ENCODE measurements around the gene RAMP1.

The RAMP1 gene

DNA sequence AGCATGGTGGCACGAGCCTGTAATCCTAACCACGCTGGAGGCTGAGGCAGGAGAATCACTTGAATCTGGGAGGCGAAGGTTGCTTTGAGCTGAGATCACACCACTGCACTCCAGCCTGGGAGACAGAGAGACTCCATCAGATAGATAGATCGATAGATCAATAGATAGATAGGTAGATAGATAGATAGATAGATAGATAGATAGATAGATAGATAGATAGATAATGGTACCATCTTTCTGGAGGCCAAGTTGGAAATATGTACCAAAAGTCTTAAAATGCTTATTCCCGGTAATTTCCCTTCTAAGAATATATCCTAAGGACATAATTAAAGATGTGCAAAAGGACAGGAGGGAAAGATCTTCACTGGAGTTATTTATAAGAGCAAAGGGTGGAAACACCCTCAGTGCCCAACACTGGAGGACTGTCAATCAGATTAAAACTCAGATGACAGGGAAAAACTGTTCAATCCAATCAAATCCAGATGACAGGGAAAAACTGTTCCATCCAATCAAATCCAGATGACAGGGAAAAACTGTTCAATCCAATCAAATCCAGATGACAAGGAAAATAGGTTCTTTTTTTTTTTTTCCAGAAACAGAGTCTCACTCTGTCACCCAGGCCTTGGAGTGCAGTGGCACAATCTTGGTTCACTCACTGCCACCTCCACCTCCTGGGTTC, 58.4 kb downstream of the RAMP1 start:
- no peak for DNase-seq (ENCODE audit: low read depth in 2 of 2)

GRCh38 chr2:237919593-237919992, 60.2 kb downstream of the RAMP1 start:
- DNase-seq (ENCODE audit: low read depth in 2 of 2) = no peak

- no peak for DNase-seq (ENCODE audit: low read depth in 2 of 2)
Observed at GRCh38 chr2:237920673-237921072, 61.2 kb downstream of the RAMP1 start.

DNA sequence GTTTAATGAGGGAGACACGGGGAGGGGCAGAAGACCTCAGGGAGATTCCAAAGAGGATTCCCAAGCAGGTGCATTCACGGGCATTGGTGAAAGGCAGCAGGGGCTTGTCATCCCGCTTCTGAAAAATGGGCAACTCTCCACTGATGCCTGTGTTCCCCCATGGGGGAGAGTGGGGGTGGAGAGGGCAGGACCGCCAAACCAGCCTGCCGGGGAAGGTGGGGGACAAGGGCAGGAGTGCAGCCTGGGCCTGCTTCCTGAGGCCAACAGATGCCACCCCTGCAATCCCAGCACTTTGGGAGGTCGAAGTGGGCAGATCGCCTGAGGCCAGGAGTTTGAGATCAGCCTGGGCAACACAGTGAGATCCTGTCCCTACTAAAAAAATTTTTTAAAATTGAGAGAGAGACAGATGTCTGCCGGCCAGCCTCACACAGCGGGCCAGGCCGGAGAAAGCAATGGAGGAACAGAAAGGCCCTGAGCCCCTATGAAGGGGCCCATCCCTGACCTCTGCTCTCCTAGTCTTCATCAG, 62.6 kb downstream of the RAMP1 start:
- DNase-seq (ENCODE audit: low read depth in 2 of 2) = no peak

- no peak for DNase-seq (ENCODE audit: low read depth in 2 of 2)
Observed at GRCh38 chr2:237922641-237923361, 63.4 kb downstream of the RAMP1 start.

GRCh38 chr2:237923481-237924163, 64.2 kb downstream of the RAMP1 start:
- DNase-seq (ENCODE audit: low read depth in 2 of 2) = peak; percentile 72 to 81

DNA sequence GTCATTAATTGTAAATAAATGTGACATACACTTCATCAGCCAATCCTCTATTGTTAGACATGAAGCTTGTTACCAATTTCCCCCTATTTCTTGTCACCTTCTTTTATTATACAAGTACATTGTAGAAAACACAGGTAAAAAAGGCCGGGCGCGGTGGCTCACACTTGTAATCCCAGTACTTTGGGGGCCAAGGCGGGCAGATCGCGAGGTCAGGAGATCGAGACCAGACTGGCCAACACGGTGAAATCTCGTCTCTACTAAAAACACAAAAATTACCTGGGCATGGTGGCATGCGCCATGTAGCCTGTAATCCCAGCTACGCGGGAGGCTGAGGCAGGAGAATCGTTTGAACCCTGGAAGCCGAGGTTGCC, 64.7 kb downstream of the RAMP1 start:
- no peak for DNase-seq (ENCODE audit: low read depth in 2 of 2)

DNA sequence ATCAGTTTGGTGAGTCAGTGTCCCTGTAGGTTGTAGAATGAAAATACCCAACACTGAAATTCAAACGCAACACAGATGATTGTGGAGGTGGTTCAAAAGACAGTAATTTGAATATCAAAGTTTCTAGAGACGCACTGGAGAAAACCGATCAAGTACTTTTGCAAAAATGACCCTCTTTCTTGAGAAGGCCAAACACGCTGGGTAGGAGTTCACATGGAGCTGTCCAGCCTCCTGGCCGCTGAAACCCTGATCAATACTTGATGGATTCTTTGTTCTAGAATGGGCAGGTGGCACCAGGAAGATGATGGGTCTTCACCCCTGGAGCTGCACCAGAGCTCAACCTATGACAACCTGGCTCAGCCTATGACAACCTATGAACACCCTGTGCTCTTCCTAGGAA, 67.7 kb downstream of the RAMP1 start:
- DNase-seq (ENCODE audit: low read depth in 2 of 2) = no peak

DNA sequence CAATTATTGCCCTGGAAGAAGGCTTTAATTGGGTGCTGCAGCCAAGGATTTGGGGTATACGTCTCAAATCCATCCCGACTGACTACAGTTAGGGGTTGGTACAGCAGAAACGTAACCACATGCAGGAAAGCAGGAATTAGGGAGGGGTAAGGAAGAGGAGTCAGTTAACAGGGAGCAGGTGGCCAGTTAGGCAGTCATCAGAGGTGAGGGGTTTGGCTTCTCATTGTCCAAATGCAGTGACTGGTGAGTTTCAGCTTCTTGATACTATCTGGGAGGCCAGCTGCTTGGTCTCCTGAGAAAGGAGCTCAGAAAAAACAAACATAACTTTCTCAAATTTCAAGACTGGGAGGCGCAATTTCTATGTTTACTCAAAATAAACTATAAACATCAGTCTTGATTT, 68.6 kb downstream of the RAMP1 start:
- DNase-seq (ENCODE audit: low read depth in 2 of 2) = no peak

- DNase-seq (ENCODE audit: low read depth in 2 of 2) = no peak
Observed at GRCh38 chr2:237929979-237930378, 70.6 kb downstream of the RAMP1 start.

DNA sequence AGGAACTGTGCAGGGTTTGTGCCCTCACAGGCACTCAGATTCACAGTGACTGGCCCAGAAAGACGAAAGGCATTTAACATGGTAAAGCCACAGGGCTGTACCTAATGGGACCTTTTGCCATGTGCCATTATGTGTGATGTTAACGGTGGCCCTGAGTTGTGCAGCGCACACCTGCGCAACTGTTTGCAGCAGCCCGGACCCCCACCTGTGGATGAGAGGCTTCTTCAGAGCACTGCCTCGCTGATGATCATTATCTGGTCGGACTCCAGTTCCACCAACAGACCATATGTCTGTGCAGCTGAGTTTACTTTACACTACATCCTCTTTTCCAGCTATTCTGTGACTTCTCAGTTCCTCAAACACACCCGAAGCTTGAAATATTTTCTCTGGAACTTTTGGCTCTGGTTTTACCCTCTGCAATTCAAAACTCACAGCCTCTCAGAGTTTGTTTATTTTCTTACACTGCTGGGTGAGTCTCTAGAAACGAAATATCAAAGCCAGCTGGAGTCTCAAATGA, 71.8 kb downstream of the RAMP1 start:
- no peak for DNase-seq (ENCODE audit: low read depth in 2 of 2)

DNA sequence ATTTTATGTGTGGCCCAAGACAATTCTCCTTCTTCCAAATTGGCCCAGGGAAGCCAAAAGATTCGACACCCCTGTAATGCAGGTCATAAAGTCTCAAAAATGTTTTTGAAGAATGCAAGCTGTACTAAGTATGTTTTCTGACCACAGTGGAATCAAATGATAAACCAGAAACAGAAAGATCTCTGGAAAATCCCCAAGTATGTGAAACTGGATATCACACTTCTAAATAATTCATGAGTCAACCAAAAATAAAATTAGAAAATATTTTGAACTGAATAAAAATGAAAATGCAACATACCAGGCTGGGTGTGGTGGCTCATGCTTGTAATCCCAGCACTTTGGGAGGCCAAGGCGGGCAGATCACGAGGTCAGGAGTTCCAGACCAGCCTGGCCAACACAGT, 73.3 kb downstream of the RAMP1 start:
- DNase-seq (ENCODE audit: low read depth in 2 of 2) = no peak

DNA sequence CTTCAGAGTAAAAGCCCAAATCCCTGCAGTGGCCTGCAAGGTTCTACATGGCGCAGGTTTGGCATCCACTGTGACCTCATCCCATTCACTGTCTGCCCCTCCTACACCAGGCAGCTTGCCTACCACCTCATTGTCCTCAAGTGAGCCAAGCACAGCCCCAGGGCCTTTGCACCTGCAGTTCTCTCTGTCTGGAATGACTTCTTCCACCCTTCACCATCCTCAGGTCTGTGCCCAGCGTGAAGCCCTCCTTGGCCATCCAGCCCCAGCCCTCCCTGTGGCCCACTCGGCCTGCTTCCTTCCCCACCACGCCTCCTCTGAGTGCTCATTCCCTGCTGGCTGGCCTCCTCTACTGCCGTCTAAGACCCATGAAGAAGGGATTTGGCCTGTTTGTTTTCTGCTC, 74.8 kb downstream of the RAMP1 start:
- no peak for DNase-seq (ENCODE audit: low read depth in 2 of 2)

- no peak for DNase-seq (ENCODE audit: low read depth in 2 of 2)
Observed at GRCh38 chr2:237935740-237936452, 76.5 kb downstream of the RAMP1 start.

- no peak for DNase-seq (ENCODE audit: low read depth in 2 of 2)
Observed at GRCh38 chr2:237939251-237939650, 79.8 kb downstream of the RAMP1 start.

DNA sequence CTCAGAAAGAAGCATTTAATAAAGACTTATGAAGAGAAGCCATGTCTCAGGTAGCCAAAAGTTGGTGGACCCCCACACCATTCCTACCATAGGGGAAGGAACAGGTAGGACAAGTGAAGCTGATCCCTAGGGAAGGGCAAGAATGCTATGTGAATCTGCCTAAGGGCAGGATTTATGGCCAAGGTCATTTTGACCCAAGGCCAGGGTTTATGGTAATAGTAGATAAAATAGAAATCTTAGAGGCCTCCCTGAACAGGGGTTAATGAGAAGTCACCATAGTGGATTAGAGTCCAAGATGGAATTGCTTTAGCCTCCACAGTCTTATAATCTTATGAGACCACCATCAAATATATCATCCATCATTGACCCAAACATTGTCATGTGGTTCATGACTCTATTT, 81.4 kb downstream of the RAMP1 start:
- no peak for DNase-seq (ENCODE audit: low read depth in 2 of 2)

DNA sequence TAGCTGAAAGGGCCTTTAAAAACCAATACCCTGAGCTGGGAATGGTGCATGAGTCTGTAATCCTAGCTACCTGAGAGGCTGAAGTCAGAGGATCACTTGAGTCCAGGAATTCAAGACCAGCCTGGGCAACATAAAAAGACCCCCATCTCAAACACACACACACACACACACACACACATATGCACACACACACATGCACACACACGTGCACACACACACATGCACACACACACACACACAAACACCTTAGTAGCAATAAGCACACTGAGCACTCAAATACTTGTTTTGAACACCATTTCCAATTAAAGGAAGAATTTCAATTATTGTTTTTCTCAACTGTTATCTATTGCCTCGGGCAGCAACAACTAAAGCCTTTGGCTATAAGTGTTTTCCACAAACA, 81.8 kb downstream of the RAMP1 start:
- no peak for DNase-seq (ENCODE audit: low read depth in 2 of 2)

DNA sequence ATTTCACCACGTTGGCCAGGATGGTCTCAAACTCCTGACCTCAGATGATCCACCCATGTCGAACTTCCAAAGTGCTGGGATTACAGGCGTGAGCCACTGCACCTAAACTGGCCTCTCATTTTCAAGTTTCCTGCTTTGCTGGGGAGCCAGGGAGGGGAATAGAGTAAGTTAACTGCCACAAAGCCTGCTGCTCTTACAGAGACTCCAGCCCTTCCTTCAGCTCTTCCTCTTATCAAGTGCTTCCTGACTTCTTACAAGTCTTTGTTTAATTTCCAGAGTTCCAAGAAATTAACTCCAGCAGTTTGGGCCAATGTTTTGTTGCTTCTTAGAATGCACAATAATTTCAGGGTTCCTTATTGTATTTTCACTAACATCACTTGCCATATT, 83.1 kb downstream of the RAMP1 start:
- DNase-seq (ENCODE audit: low read depth in 2 of 2) = no peak

GRCh38 chr2:237943395-237944094, 84.1 kb downstream of the RAMP1 start:
- DNase-seq (ENCODE audit: low read depth in 2 of 2) = no peak

GRCh38 chr2:237944302-237944701, 84.9 kb downstream of the RAMP1 start:
- no peak for DNase-seq (ENCODE audit: low read depth in 2 of 2)

DNA sequence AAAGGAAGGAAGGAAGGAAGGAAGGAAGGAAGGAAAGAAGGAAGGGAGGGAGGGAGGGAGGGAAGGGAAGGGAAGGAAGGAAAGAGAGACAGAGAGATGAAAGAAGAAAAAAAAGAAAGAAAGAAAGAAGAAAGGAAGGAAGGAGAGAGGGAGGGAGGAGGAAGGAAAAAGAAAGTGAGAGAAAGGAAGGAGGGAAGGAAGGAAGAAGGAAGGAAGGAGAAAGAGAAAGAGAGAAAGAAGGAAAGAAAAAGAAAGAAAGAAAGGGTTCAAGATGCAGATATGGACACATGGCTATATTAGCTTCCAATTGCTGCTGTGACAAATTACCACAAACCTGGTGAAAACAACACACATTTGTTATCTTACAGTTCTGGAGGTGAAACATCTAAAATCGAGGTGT, 87.0 kb downstream of the RAMP1 start:
- DNase-seq (ENCODE audit: low read depth in 2 of 2) = no peak

All from stimulated activated CD8-positive, alpha-beta memory T cell treated with anti-CD3 and anti-CD28 coated beads, Interleukin-2, amount 100 ng/mL, for 48 hours (primary cell).